NK-92 (cell line): Measurements from ENCODE around the gene SLC23A1.

ENCODE experiments used
- DNase-seq: peaks from one replicate; lab custom pipeline; 2025; ENCODE audit not compliant: unreplicated experiment; lab: John Stamatoyannopoulos, UW

Gene SLC23A1

GRCh38 chr5:139407517-139407916 is 24.4 kb upstream of the SLC23A1 start:
- no peak for DNase-seq

DNA sequence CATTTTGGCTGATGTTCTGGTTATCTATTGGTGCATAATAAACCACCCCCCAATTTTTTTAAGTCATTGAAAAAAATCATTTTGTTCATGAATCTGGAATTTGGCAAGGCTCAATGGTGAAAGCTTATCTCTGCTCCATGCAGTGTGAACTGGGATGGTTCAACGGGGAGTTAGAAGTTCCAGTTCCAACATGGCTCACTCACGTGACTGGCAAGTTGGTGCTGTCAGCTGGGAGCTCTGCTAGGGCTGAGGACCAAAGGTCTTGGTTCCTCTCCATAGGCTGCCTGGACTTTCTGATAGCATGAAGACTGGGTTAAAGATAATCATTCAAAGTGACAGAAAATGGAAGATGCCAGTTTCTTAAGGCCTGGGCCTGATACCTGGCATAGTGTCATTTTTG is 23.9 kb upstream of the SLC23A1 start:
- no peak for DNase-seq

GRCh38 chr5:139404484-139404840 is 21.4 kb upstream of the SLC23A1 start:
- DNase-seq = no peak

DNA sequence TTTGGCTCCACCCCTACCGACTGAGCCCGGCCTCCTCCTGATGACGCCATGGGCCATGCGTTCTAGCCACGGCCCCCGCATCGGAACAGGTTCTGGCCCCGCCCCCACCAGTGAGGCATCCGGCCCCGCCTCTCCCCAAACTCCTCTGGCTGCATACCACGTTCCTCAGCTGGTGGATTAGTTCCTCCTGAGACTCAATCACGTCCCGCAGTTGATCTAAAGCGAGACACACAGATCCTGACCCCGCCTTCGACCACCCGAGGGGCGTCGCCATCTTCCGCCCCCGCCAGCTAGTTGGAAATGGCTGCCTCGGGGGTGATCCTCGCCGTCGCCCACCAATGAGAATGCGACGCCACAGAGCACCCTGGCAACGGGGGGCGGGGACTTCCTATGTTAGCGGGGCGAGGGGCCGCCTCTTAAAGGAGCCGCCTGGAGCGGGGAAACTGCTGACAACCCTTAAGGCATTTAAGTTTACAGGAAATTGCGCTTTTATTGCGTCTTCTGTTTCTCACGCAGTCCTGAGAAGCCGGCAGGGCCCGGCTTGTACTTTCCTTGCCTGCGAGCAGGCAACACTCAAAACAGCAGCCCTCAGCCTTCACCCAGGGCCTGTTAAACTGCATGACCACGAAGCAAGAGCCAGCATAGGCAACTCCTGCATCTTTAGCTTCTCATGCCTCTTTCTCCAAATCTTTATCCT is 20.8 kb upstream of the SLC23A1 start, which contains the start of gene SPATA24:
Gene SPATA24 (minus strand): TSS at position 303 of the 697 bp plus-strand sequence. CDS start 29 bp downstream, at position 274.
- DNase-seq = peak; percentile 78

- DNase-seq = no peak
Observed at GRCh38 chr5:139403418-139403786, 20.3 kb upstream of the SLC23A1 start.

- DNase-seq = no peak
Observed at GRCh38 chr5:139402561-139403158, 19.6 kb upstream of the SLC23A1 start.

- DNase-seq = no peak
Observed at GRCh38 chr5:139401546-139401945, 18.4 kb upstream of the SLC23A1 start.

GRCh38 chr5:139399501-139400121 is 16.5 kb upstream of the SLC23A1 start:
- DNase-seq = no peak

DNA sequence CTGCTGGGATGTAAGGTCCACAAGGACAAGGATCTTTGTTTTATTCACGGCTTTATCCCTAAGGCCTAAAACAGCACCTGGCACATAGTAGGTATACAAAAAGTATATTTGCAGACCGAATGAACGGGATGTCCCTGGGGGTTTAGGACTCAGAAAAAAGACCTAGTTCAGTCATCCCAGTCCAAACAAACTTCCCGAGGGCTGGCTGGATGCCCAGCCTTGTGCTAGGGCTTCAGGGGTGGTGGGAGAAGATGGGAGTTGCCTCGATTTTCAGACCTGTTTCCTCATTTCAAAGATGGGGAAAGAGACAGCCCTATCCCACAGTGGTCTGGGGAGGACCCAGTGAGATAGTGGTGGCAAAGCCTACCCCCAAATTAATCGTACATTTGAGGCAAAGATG is 14.8 kb upstream of the SLC23A1 start:
- DNase-seq = no peak

DNA sequence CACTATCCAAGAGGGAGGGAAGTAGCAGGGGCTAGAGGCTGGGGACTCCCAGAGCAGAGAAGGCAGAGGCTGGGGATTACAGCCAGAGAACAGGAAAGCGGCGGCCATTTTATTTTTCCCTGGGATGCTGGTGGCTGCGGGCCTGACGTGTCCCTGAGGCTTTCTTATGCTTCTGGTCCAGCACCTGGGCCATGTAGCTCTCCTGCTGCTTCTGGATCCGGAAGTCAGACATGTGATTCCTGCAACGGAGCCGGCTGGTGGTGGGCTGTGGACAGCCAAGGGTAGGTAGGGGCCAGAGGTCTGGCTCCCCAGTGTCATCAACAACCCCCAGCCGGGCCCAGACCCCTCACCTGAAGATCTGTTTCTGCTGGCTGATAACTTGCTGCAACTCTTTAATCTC is 13.6 kb upstream of the SLC23A1 start:
- DNase-seq = no peak

DNA sequence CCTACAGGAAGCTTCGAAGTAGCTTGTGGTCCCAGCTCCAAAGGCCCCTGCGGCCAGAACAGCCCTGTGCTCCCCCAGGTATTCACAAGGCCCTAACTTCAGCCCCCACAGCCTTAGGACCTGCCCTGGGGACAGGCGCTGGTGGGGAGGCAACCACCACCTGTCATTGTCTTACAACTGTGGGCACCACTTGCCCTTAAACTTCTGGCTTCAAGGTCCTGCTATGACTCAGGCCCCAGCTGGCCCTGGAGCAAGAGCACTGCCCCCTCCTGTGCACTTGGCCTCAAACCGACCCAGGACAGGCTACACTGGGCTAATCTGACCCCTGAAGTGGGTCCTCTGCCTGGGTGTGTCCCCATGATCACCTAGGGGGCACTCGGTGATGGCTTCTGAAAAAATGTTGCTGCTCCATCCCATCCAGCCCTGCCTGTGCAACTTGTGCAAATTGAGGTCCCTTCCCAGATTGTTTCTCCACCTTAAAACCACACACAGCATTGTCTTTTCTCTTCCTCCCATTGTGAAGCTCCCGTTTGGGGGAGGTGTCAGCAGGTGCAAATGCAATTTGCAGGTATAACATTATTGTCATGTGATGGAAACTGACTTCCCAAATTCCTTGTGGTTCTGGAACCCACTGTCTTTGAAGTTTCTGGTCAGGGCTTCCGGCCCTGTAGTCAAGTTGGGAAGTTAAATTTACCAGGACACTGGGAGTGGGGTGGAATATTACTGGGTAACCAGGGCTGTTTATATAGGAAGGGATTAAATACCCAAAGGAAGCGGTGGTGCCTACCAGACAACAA is 12.9 kb upstream of the SLC23A1 start:
- DNase-seq = no peak

GRCh38 chr5:139394654-139395566 is 11.8 kb upstream of the SLC23A1 start, which contains the start of gene PROB1:
TSS of gene PROB1 (minus strand) at chr5:139395104. CDS start at chr5:139395081, 23 bp downstream.
- DNase-seq = no peak

DNA sequence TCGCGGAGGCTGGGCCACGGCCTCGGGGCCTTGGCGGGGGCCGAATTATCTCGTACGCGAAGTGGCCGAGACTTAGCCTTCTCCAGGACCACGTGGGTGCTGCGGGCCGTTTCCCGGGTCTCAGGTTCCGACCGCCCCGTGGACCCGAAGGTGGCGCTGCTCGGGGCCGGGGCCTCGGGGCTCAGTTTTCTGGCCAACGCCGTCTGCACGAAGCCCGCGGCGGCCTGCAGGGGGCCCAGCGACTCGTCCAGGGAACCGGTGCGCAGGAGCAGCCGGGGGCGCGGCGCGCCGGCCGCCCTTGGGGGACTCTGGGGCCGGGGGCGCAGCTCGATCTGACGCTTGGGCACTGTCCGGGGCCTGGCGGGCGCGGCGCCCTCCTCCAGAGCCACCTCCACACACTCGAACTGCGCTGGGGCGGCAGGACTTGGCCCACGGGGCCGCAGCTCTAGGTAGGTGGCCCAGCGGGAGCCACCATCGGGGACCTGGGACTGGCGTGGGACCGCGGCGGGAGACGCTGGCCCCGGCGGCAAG is 11.1 kb upstream of the SLC23A1 start:
- DNase-seq = no peak

DNA sequence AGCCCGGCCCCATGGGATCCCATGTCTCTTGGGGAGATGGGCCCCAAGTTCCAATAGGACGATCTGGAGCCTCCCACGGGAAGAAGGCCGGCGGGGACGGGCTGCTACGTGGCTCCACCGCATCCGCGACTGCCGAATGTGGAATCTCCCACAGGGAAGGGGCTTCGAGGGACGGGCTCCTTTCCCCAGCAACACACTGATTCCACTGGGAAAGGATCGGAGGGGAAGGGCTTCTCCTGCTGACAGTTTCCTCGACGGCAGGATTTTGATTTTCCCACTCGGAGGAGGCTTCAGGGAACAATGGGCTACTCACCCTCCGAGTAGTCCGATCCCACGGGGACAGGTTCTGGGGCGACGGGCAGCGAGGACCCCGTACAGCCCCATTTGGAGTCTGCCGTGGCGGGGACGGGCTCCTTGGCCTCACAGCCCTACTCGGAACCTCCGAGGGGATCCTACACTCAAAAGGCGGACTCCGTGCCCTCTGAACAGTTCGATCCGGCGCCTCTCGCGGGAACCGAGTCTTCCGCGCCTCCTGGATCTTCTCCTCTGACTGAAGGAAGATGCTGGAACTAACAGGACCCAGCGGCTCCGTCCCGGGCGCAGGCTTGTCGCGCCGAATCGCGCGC is 10.5 kb upstream of the SLC23A1 start:
- no peak for DNase-seq

DNA sequence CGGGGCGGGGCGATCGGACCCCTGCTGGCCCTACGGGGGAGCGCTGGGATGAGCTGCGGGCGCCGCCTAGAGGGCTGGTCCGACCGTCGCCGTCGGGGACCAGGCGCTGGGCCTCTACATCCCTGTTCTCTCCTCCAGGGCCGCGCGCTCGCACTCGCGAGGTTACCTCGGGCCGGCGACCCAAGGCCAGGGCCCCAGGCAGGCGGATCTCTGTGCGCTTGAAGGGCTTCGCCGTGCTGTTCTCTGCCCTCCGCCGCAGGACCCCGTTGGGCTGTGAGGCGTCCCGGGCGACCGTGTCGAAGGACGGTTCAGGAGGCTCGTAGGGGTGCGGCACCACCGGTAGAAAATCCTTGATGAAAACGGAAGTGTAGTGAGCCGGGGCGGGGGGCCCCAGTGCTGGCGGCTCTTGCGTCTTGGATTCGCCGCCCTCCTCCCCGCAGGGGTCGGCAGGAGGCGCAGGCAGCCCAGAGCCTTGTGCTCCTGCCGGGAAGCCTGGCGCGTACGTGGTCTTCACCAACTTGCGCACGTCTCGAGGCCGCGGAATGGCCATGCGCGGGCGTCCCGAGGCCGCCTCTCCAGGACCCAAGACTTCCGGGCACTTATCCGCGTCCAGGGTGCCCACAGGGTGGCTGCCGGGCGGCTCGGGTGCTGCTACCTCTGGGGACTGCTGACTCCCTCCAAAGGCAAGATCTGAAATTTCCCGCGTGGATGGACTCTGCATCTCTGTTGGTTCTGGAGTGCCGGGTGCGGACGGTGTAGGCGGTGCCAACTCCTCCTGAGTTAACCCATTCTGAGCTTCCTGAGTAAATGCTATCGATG is 9.8 kb upstream of the SLC23A1 start:
- no peak for DNase-seq

DNA sequence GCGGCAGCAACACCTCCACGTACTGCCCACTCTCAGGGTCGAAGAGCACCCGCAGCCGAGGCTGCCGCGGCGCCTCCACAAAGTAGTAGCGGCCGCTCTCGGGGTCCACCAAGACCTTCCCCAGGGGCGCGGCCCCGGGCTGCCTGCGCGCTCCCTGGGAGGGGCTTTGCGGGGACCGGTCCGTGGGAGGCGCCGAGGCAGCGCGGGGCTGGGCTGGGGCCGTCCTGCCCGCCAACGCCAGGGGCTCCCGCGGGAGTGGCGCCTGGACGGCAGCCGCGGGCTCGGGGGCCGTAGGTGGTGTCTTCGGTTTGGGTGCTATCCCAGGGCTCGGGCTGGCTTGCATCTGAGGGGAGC is 9.2 kb upstream of the SLC23A1 start:
- no peak for DNase-seq

DNA sequence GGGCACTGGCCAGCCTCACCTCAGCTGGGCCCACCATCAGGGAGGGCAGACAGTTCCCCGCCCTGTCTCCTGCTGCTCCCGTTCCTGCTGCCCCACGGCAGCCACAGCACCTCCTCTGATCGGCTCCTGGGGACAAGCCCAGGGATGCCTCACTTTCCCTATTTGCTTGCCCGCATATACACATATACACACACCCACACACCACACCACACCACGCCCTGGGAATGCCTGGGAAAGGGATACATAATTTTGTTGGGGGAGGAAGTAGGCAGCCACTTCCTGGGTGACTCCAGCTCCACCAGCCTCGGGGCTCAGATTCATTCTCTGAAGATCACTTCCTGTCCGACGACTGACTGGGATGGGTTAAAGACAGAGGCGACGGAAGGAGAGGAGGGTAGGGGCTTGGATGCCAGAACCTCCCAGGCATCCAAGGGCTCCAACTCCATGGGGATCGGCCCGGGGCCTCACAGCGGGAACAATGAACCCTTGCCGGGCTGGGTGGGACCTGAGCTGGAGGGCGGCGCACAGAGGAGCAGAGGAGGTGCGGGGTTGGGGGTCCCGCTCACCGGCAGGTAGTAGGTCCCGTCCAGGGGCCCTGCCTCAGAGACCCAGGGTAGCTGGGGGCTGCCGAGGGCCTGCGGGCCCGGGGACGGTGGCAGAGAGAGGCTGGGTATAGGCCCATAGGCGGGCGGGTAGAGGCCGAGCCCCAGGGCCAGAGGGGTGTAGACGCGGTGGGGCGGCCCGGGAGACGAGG is 8.7 kb upstream of the SLC23A1 start:
- no peak for DNase-seq
